HG03103 (cell line): ENCODE measurements around the gene SNX32.

Source experiments
- ATAC-seq: cut with Tn5 transposase; IDR thresholded peaks from one replicate; pipeline ENCODE4 v1.9.1; 2021; ENCODE audit warnings: low read depth; ENCODE audit not compliant: unreplicated experiment

Gene SNX32

GRCh38 chr11:65854852-65855837, 21.4 kb downstream of the SNX32 start:
- no peak for ATAC-seq

DNA sequence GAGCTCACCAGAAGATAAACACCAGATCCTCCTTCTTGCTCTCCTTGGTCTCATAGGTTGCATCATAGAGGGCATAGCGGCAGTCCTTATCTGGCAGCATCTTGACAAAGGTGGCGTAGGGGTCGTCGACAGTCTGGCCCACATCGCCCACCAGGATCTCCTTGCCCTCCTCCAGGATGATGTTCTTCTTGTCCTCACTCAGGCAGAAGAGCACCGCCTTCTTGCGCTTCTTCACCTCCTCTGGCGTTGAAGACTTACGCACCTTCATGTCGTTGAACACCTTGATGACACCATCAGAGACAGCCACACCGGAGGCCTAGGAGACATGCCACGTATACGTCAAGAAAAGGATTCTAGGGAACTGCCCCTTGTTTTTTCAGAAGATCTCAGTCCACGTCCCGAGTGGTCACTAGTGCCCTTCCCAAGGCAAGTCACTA, 22.2 kb downstream of the SNX32 start:
- no peak for ATAC-seq

GRCh38 chr11:65856689-65857499, 23.1 kb downstream of the SNX32 start:
- no peak for ATAC-seq

DNA sequence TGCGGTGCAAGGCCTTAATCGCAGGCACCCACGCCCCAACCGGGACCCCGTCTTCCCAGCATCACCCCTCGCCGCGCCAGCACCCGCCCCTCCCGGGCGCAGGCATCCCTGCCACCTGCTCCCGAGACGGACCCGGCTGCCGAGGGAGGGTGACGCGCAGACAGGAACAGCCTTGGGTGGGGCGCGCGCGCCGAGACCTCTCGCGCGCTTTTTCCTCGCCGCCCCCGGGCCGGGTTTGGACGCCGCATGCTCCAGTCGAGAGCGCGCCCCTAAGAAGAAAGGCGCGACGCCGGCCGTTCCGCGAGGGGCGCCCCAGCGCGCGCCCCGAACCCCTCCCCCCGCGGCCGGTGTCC, 23.7 kb downstream of the SNX32 start:
- ATAC-seq = no peak

- ATAC-seq = peak; percentile 33
These were observed 24.3 kb downstream of the SNX32 start, which contains the start of gene CFL1 for GRCh38 chr11:65857853-65858680. CFL1 (minus strand) TSS chr11:65858180; CDS start chr11:65858099, 81 bp downstream.

DNA sequence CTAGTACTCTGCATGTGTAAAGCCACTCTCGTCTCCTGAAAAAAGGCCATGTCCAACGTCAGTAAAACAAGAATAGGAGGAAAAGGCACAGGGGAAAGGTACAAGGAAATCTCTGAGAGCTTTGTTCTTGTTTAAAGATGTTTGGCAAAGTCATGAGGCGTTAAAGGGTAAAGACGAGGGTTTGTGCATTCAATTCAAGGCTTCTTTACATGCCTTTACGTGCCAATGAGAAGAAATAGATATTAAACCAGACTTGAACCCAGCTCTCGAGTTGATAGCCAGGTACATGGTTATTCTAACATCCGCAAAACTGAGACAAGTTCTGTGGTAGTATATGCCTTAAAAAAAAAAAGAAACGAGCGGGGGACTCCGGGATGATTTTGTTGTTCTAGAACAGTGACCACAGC, 24.9 kb downstream of the SNX32 start:
- ATAC-seq = no peak

DNA sequence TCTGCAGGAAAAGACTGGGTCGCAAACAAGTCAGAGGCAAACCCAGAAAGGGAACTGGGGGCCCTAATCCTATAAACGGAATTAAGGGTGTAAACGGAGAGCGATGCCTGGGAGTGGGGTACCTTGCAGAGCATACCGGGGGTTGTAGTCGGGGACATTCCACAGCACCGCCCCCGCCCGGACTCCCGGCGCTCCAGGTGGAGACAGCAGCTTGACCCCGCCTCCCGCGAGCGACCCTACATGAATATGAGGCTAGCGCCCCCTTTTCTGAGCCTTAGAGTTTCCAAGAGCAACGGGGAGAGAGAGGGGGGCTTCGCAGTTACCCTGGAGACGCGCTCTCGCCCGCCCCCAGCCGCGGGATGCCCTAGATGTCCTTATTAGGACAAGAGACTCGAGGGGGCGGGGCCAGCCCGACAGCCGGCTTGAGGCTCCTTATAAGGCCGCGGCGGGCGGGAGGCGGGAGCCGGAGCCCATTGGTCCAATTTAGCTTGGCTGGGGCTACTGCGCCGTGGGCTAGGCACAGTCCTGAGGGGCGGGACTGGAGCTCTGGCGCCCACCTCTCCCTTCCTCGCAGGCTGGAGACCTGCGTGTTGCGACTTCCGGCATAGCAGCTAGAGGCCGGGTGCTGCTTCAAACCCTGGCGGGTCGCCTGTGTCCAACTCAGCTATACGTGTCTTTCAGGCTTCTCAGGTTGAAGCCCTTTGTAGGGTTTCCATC, 25.5 kb downstream of the SNX32 start:
- peak; percentile 57 for ATAC-seq

GRCh38 chr11:65859812-65860277, 26.1 kb downstream of the SNX32 start:
- no peak for ATAC-seq

GRCh38 chr11:65860278-65861164, 26.8 kb downstream of the SNX32 start, which contains the start of gene MUS81:
MUS81 (plus strand) TSS chr11:65860433; CDS start chr11:65860754, 321 bp downstream.
- no peak for ATAC-seq

- no peak for ATAC-seq
These were observed 27.4 kb downstream of the SNX32 start for GRCh38 chr11:65861165-65861505.

GRCh38 chr11:65861533-65862183, 27.9 kb downstream of the SNX32 start:
- ATAC-seq = no peak

DNA sequence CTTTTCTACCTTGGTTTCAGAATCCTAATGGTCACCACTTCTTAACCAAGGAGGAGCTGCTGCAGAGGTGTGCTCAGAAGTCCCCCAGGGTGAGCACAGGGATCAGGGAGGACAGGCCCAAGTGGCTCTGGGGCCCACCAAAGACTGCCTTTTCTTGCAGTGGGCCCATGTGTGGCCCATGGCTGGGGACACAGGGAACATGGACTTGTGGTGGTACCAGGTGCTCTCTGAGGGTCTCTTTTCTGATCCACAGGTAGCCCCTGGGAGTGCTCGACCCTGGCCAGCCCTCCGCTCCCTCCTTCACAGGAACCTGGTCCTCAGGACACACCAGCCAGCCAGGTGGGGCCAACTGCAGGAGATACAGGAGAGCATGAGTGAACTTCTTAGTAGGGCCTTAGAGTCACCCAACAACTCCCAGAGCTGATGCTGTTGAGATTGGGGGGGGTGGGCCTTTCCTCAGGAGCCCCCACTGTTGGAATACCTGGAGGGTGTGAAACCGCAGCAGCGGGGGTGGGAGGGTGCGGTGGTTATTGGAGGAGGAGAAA, 28.5 kb downstream of the SNX32 start:
- ATAC-seq = no peak

DNA sequence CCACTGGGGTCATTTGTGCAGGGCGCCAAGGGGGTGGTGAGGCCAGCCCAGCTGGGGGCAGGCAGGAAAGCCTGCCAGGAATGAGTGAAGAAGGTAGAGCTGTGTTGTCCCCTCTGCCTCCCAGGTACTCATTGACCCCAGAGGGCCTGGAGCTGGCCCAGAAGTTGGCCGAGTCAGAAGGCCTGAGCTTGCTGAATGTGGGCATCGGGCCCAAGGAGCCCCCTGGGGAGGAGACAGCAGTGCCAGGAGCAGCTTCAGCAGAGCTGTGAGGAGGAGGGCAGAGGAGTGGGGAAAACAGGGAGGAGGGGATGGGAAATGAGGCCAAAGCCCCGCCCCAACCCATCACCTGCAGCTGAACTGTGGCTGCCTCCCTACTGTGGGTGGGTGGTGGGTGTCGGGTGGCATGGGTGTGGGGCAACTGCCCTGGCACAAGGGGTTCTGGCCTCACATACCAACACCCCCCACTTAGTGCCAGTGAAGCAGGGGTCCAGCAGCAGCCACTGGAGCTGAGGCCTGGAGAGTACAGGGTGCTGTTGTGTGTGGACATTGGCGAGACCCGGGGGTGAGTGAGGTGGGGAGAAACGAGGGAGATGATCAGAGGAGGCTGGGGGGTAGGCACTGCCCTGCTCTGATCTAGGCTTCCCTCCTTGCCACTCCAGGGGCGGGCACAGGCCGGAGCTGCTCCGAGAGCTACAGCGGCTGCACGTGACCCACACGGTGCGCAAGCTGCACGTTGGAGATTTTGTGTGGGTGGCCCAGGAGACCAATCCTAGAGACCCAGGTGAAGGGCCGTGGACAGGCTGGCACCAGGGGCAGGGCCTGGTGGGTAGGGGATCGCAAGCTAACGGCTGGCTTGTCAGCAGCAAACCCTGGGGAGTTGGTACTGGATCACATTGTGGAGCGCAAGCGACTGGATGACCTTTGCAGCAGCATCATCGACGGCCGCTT, 29.5 kb downstream of the SNX32 start:
- ATAC-seq = no peak

DNA sequence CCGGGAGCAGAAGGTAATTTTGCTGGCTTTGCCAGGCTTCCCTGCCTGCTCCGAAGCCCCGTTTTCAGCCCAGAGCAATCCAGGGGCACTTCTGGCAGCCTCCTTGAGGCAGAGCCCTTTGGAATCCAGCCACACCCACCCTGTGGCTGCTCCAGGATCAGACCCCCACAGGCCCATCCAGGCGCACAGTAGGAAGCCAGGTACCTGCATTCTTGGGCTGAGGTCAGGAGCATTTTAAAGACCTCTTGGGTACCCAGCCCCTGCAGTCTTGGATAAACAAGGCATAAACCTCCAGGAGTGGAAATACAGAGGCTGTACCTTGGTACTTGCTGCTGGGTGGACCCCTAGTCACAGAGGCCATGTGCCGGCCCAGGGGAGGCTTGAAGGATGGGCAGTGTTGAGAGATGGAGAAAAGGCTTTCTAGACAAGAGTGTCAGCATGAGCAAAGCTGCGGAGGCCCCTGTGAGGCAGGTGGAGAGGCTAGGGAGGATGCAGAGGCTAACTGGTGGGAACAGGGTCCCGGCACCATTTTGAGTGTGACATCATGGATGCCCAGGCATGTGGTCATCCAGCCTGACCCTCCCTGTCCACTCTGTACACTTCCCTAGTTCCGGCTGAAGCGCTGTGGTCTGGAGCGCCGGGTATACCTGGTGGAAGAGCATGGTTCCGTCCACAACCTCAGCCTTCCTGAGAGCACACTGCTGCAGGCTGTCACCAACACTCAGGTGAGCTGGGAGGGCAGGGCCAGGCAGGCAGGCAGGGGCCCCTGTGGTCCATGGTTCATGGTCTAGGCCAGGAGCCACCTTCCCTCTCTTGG, 30.3 kb downstream of the SNX32 start:
- no peak for ATAC-seq

DNA sequence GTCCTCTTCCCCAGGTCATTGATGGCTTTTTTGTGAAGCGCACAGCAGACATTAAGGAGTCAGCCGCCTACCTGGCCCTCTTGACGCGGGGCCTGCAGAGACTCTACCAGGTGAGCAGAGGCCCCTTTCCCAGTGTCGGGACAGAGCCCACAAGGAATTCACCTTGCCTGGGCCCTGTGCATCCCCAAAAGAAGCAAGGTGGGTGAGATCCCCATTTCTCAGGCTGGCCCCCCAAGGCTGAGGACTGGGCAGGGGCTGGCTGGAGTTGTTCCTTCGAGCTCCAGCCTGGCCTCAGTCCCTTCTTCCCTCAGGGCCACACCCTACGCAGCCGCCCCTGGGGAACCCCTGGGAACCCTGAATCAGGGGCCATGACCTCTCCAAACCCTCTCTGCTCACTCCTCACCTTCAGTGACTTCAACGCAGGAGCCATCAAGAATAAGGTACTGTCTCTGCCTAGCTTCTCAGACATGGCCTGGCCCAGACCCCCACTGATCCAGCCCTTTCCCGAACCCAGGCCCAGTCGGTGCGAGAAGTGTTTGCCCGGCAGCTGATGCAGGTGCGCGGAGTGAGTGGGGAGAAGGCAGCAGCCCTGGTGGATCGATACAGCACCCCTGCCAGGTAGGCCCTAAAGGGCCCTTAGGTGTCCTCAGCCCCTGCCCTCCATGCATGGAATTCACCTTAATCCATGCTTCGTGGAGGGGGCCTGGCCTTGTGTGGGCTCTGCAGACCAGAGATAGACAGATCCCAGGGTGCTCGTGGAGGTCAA, 31.1 kb downstream of the SNX32 start:
- ATAC-seq = no peak
